H54 (cell line): ENCODE results near the gene RPUSD1.
"Not testable (repeated sequence)": the region's sequence is repeated elsewhere in the genome, so short reads cannot be mapped to it uniquely, and the experiment has no call there.

Source experiments
- DNase-seq: peaks from one replicate; pipeline ENCODE4 v3.0.0; 2011; ENCODE audit warnings: low spot score, mixed read lengths; ENCODE audit not compliant: insufficient read length
- FAIRE-seq: peaks from 3 replicates; lab custom pipeline; 2011; peaks lifted over from hg19 to GRCh38; lab: Jason Lieb, UNC
- POLR2A ChIP-seq: IDR thresholded peaks from 2 replicates; pipeline ENCODE4 v1.6.1; 2011; ENCODE audit warnings: low read depth, mild to moderate bottlenecking, low read length

RPUSD1 gene

GRCh38 chr16:776824-777223 is 11.4 kb downstream of the RPUSD1 start:
- no peak for TF ChIP-seq POLR2A
- FAIRE-seq (no peak), DNase-seq (no peak)

- not testable (repeated sequence) for DNase-seq, FAIRE-seq
Measured at GRCh38 chr16:776298-776697, 11.9 kb downstream of the RPUSD1 start.

- no peak for TF ChIP-seq POLR2A
- no peak for DNase-seq
Measured at GRCh38 chr16:775236-775796, 12.9 kb downstream of the RPUSD1 start.

GRCh38 chr16:774086-775001 is 13.8 kb downstream of the RPUSD1 start:
- no peak for FAIRE-seq
- TF ChIP-seq POLR2A = no peak
- DNase-seq = no peak

More at GRCh38 chr16:775236-775796, 12.9 kb downstream of the RPUSD1 start:
- no peak for FAIRE-seq

- no peak for FAIRE-seq
- DNase-seq = no peak
- no peak for TF ChIP-seq POLR2A
Measured at GRCh38 chr16:772959-773358, 15.2 kb downstream of the RPUSD1 start.

- no peak for TF ChIP-seq POLR2A
- DNase-seq = no peak
- no peak for FAIRE-seq
Measured at GRCh38 chr16:770411-770810, 17.8 kb downstream of the RPUSD1 start.

- FAIRE-seq (no peak), DNase-seq (no peak)
- no peak for TF ChIP-seq POLR2A
Measured at GRCh38 chr16:769934-770333, 18.2 kb downstream of the RPUSD1 start.

- no peak for DNase-seq
- FAIRE-seq = no peak
- TF ChIP-seq POLR2A = no peak
Measured at GRCh38 chr16:769184-769784, 18.9 kb downstream of the RPUSD1 start.

GRCh38 chr16:768428-768827 is 19.8 kb downstream of the RPUSD1 start:
- TF ChIP-seq POLR2A = no peak
- DNase-seq (no peak), FAIRE-seq (no peak)

GRCh38 chr16:767743-768235 is 20.4 kb downstream of the RPUSD1 start:
- TF ChIP-seq POLR2A = no peak
- FAIRE-seq (no peak), DNase-seq (no peak)

GRCh38 chr16:766820-767640 is 21.2 kb downstream of the RPUSD1 start:
- TF ChIP-seq POLR2A = no peak
- no peak for DNase-seq
- FAIRE-seq = no peak

- FAIRE-seq (no peak), DNase-seq (no peak)
- no peak for TF ChIP-seq POLR2A
Measured at GRCh38 chr16:766008-766819, 22.0 kb downstream of the RPUSD1 start.

GRCh38 chr16:765488-765865 is 22.7 kb downstream of the RPUSD1 start:
- no peak for DNase-seq
- no peak for TF ChIP-seq POLR2A
- FAIRE-seq = no peak
